Activated CD4-positive, alpha-beta T cell treated with anti-CD3 and anti-CD28 coated beads, Interleukin-2, amount 50 U/mL, for 4 hours (primary cell): Measurements from ENCODE around the gene BOLA1.
"Not testable (repeated sequence)": the region's sequence is repeated elsewhere in the genome, so short reads cannot be mapped to it uniquely, and the experiment has no call there.

Experiments
- DNase-seq, 2 experiments: peaks; one replicate each; pipeline ENCODE4 v3.0.0-alpha.2; 2020

The BOLA1 gene

DNA sequence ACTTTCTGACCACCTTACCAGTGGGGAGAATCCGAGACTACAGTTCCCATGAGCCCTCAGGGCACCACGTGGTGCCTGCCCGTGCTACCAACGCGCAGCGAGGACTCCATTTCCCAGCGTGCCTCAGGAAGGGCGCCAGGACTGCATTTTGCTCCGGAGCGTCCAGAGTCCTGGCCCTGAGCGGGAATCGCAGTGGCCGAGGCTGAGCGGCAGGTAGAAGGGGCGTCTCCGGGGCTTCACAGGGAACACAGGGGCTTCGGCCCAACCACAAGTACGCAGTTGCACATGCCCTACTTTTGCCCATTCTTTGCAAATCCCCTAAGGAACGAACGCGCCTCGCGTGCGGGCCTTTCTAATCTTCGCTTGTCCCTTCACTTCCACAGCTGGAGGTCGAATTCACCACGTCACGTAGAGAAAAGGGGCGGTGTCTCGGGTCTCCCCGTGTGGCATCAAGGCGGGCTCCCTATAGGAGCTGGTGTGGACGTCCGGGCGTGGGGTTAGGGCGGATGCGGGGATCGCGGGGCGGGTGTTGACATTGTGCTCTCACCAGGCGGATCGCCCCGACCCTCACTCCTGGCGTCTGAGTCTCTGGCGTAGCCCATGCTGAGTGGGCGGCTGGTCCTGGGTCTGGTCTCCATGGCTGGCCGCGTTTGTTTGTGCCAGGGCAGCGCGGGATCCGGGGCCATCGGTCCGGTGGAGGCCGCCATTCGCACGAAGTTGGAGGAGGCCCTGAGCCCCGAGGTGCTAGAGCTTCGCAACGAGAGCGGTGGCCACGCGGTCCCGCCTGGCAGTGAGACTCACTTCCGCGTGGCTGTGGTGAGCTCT lies at the start of gene BOLA1:
Gene BOLA1 (plus strand): TSS at position 109 of the 825 bp plus-strand sequence. CDS start 492 bp downstream, at position 601.
- DNase-seq, result peak; percentile 71 to 72

- no peak for DNase-seq
Measured at GRCh38 chr1:149849947-149850360, 49.4 kb upstream of the BOLA1 start.

GRCh38 chr1:149850732-149851345 lies 48.5 kb upstream of the BOLA1 start:
- not testable (repeated sequence) for DNase-seq

DNA sequence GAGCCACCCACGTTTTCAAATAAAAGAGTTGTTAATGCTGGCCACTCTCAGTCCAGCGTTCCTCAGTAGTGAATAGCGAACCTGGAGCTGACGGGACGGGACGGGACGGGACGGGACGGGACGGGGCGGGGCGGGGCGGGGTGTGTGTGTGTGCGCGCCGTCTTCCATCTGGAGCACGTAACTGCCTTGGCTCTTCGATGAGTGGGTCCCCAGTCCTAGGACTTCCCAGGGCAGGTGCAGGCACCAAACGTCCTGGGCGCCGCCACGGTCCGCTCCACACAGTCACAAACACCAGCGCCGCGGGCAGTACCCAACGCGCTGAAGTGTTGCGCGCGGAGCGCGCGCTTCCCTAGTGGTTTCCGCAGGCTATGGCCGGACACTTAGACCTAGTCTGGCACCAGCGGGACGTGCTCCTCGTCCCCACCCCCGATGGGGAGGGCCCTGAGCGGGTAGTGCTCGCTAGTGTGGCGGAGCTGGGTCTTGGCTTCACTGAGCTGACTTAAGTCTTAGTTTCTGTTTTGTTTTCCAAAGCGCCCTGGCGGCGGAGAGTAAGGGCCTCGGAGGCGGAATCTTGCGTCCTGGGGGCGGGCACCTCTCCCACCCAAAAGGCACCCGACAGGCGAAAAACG lies 47.7 kb upstream of the BOLA1 start:
- DNase-seq, result not testable (repeated sequence)

GRCh38 chr1:149852263-149852662 lies 47.1 kb upstream of the BOLA1 start:
- DNase-seq, result not testable (repeated sequence)

DNA sequence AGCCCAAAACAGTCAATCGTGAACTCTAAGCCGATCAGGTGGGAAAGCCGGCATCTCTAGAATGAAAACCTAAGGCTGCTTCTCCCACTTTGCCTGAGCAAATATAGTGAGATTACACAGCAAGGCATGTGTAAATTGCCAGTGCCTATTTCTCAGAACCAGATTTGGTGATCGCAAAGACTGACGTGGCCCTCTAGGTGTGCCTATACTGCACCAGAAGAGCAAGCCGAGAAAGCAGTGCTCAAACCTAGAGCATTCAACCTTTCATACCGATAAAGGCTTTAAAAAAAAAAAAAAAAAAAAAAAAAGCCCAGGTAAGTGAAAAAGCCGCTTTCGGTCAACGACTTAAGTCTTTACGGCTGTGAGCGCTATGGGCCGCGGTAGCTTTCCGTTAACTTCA lies 39.1 kb upstream of the BOLA1 start:
- DNase-seq, result not testable (repeated sequence)

DNA sequence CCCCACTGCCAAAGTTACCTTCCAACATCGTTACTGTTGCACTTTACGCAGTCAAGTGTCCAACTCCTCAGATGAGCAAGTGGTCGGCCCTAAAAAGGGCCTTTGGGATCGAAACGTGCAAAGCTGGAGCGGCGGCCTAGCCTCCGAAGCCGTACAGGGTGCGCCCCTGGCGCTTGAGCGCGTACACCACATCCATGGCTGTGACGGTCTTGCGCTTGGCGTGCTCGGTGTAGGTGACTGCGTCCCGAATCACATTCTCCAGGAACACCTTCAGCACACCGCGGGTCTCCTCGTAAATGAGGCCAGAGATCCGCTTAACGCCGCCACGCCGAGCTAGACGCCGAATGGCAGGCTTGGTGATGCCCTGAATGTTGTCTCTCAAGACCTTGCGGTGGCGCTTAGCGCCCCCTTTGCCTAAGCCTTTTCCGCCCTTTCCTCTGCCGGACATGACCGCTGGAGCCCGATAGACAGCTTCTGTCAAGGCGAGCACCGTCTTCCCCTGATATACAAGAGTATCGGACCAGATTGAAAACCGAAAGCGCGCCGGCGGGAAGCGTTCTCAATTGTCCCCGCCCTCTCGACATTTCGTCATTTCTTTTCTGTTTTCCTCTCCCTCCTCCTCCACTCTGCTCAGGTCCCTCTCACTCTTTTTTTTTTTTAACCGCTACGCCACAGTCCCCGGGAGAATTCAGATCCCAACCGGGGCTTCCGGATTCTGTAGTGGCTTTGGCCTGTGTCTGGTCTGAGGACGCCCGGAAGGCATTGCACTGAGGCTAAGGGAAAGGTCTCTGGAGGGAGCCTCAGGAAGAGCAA lies 38.5 kb upstream of the BOLA1 start:
- not testable (repeated sequence) for DNase-seq

- DNase-seq, result not testable (repeated sequence)
Measured at GRCh38 chr1:149861497-149862054, 37.8 kb upstream of the BOLA1 start.

- not testable (repeated sequence) for DNase-seq
Measured at GRCh38 chr1:149866887-149867286, 32.5 kb upstream of the BOLA1 start.

- DNase-seq, result not testable (repeated sequence)
Measured at GRCh38 chr1:149873060-149873459, 26.3 kb upstream of the BOLA1 start.

GRCh38 chr1:149877211-149877946 lies 22.0 kb upstream of the BOLA1 start:
- DNase-seq, result no peak

DNA sequence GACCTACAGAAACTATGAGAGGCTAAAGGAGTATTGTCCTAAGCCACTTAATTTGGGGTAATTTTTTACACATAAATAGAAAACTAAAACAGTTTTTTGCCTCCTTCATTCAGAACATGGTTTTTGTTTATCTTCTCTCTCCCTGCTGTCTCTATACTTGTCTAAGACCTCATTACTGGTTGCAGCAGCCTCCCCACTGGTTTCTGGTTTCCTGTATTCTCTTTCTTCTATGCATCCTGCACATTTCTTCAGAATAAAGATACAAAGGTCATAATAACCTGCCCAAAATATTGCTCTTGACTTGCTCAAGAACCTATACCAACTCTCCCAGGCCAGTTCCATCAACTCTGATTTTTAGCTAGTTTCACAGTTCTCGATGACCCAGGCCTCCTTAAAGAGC lies 19.8 kb upstream of the BOLA1 start:
- DNase-seq, result peak in 1 of 2 experiments; percentile 18

- no peak for DNase-seq
Measured at GRCh38 chr1:149881876-149882275, 17.5 kb upstream of the BOLA1 start.

DNA sequence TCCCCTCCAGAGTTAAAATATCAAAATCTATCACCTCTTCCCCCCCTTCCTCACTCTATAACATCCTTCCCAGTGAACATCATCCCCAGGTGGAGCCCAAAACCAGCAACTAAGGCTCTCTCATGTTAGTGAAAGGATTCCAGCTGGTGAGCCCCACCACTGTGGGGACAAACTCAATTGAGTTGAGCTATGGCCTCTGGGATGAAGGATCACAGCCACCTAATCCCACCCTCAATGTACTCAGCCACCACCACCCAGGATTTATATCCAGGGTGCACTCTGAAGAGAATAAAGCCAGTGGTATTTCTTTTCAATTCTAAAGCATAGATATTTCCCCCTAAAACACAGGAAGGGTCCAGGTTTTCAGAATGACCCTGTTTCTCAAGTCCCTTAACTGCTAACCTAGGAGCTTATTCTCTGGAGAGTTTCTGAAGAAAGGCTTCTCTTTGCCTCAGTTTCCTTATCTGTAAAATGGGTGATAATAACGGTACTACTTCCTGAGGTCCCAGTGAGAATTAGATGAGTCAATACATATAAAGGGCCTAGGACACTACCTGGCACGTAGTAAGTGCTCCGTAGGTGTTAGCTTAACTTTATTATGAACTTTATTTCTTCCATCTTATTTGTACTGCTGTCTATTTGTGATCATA lies 15.6 kb upstream of the BOLA1 start:
- DNase-seq, result no peak

- no peak for DNase-seq
Measured at GRCh38 chr1:149884433-149885338, 14.7 kb upstream of the BOLA1 start.

- peak; percentile 55 to 58 for DNase-seq
Measured at GRCh38 chr1:149885339-149886120, 13.8 kb upstream of the BOLA1 start.

- not testable (repeated sequence) for DNase-seq
Measured at GRCh38 chr1:149886121-149886395, 13.3 kb upstream of the BOLA1 start.

GRCh38 chr1:149886396-149887195 lies 12.8 kb upstream of the BOLA1 start:
- peak; percentile 70 to 78 for DNase-seq

- not testable (repeated sequence) for DNase-seq
Measured at GRCh38 chr1:149887196-149887455, 12.2 kb upstream of the BOLA1 start.
